Testis (tissue), 2 donors: Measurements from ENCODE around the gene HRAS.

ENCODE experiments used
- CTCF ChIP-seq, 3 experiments: fragments of 450-650 bp in 2 of 3; fragments of 200-600 bp in 1 of 3; sonication (generic) in 1 of 3; IDR thresholded peaks; one replicate each; pipeline ENCODE4 v1.5.1; 2016 to 2019; ENCODE audit warnings: antibody characterized with exemption in 3 of 3, mild to moderate bottlenecking in 2 of 3, moderate library complexity in 1 of 3
- POLR2A ChIP-seq: fragments of 450-650 bp; IDR thresholded peaks from one replicate; pipeline ENCODE4 v1.6.1; 2017; ENCODE audit warnings: antibody characterized with exemption, mild to moderate bottlenecking, moderate library complexity

DNA sequence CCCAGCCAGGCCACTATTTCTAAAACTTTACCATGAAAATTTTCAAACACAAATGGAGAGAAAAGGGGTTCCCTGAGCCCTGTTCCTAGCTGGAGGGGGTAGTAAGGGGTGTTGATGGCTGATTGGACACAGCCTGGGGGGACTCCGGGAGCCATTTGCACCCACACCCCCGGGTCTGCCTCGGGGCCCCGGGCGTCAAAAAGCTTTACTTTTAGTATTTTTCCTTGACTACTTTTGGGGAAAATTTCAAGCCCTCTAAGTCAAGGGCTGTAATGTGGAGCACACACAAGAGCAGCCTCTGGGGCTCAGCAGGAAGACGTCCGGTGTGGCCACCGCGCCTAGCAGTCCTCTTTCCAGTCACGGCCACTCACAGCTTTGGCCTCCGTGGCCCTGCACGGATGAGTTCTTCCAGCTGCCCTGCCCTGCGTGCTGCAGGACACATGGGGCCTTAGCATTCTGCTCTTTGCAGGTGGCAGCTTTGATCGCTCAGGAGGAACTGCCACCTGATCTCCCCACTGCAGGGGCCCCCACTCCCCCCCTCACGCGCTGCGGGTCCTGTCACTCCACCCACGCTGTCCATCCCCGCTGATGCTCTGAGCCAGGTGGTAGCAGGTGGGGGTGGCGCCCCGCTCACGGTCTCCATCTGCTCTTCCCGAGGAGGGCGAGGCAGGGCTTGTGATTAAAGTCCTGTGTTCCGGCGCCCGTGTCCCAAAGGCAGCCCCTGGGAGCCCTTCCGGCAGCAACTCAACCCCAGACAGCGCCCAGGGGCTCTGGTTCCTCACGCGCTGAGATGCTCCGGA is 42.7 kb downstream of the HRAS start:
- TF ChIP-seq CTCF (IDR thresholded peaks at IDR 0.05): no peak
- no peak for TF ChIP-seq POLR2A
